Large intestine (tissue), 3 donors: ENCODE data around the gene PHF21A. TPM values are rescaled to one million over a fixed set of nuclear protein-coding genes. Genes with fewer than 3 reads are reported as not detected.
A peak's percentile ranks its signal among the peaks of the same experiment; 100 is the strongest.

Experiments used
- DNase-seq, 2 donors: peaks; one replicate each; pipeline versions ENCODE4 v3.0.0 to v3.0.0-alpha.2; 2013
- H3K27ac ChIP-seq: one replicate; pipeline ENCODE4 v1.5.1; 2013; ENCODE audit warnings: low read length
- H3K27me3 ChIP-seq: 2 replicates; pipeline ENCODE4 v1.6.1; 2013; ENCODE audit warnings: low read length; ENCODE audit not compliant: control insufficient read depth, insufficient read depth
- H3K36me3 ChIP-seq: 2 replicates; pipeline ENCODE4 v1.6.1; 2013; ENCODE audit warnings: low read length; ENCODE audit not compliant: control insufficient read depth, insufficient read depth
- H3K4me1 ChIP-seq: one replicate; pipeline ENCODE4 v1.6.1; 2013; ENCODE audit warnings: low read length; ENCODE audit not compliant: control insufficient read depth, insufficient read depth
- H3K4me3 ChIP-seq: one replicate; pipeline ENCODE4 v1.5.1; 2013; ENCODE audit warnings: low read length
- H3K9me3 ChIP-seq: one replicate; pipeline ENCODE4 v1.6.1; 2013; ENCODE audit warnings: mild to moderate bottlenecking, low read depth, low read length, moderate library complexity; ENCODE audit not compliant: control insufficient read depth
- WGBS: methylation state at CpG from one replicate; pipeline ENCODE4 v1.1.5; 2013; ENCODE audit warnings: low lambda C conversion rate; ENCODE audit not compliant: insufficient coverage; 5-methylcytosine and 5-hydroxymethylcytosine counted together
- polyA plus RNA-seq: library from polyadenylated mRNA; unstranded; fragments of 120-200 nt; gene quantifications from one replicate; pipeline ENCODE4 v1.2.1, GENCODE V29; 2013

PHF21A gene
- polyA plus RNA-seq, 1 donor = 25.6 TPM

DNA sequence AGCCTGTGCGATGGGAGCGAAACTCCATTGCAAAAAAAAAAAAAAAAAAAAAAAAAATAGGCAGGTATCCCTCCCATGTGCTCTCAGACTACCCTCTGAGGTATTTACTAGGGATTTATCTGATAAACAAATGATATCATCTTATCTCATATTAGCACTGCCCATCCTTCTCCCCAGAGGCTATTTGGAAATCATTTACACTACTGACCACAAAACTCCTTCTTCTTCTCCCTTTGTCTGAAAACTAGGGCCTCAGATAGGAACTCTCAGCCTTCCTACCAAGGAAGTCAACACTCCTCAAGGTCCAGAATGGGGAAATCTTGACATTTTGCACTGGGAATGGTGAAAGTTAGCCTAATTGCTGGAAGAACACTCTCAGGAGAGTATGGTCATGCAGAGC is 152.4 kb downstream of the PHF21A start:
- Histone ChIP-seq H3K36me3 (peaks cover 52% of the 10 kb centered on the region), H3K27ac (no peak overlapping the region), H3K4me3 (no peak overlapping the region), H3K9me3 (no peaks in the 10 kb centered on the region), H3K4me1 (no peaks in the 10 kb centered on the region), H3K27me3 (no peaks in the 10 kb centered on the region)
- no peak for DNase-seq
- WGBS = no CpG with 5 or more reads among the region's 2 CpGs

DNA sequence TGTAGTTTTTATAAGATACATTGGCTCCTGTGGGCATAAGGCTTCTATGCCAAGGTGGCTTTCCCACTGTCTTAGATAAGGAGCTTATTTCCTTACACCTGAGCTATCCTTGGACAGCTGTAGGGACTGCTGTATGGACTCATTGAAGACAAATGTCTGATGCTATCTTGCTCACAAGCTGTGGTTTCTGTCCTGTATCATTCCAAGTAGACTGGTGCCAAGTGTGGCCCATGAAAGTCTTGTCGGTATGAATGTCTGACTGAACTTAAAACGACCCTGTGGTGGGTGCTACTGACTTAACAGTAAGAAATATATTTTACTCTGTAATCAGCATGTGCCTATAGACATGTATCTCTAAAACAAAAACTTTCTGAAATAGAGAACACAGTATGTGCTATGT is 153.7 kb downstream of the PHF21A start:
- Histone ChIP-seq H3K27me3 (no peaks in the 10 kb centered on the region), H3K4me3 (no peak overlapping the region), H3K27ac (no peak overlapping the region), H3K4me1 (no peaks in the 10 kb centered on the region), H3K9me3 (no peaks in the 10 kb centered on the region), H3K36me3 (peaks cover 55% of the 10 kb centered on the region)
- no peak for DNase-seq
- WGBS = no CpG with 5 or more reads among the region's 2 CpGs

DNA sequence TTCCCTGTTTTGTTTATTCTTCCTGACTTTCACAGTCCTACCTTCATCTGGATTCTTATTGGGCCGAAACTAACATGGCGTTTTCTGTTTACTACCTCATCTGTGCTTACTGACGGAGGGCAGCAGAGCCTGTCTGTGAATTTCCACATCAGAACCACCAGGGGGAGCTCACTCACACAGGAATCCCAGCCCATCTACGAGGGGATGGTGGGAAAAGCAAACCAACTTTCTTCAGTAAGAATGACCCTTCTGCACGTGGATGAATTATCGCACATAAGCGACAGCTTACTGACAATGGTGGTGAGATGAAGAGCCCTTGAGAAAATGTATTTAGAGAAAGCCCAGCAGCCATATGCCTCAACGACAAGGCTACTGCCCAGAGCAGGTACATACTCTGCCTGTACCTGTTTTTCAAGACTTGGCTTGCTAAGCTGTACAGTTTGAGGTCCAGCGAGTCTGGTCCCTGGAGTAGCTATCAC is 156.3 kb downstream of the PHF21A start:
- no peak overlapping the region for H3K27ac ChIP-seq
- peaks cover 49% of the 10 kb centered on the region for H3K36me3 ChIP-seq
- 0% methylated on average over 3 of the region's 9 CpGs for WGBS

DNA sequence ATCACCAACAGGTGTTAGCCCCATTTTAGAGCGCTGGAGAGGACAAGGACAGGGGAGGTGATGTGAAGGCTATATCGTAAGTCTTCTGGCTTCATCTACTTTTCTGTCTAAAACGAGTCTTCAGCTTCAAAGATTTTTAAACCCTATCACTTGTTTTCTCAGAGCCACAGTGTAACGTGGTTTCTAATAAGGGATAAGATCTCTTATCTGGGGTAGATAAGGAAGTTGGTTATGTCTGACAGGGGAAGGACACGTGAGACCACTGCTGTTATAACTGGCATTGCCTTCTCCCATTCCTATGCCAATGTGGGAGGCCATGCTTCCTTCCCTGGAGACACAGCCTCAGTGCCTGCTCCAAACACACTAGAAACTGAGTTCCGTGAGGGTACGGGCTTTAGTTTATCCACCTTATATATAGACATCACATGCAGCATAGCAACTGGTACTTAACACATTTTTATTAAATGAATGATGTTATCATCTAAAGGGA is 159.5 kb downstream of the PHF21A start:
- WGBS = 80% methylated on average over 2 of the region's 7 CpGs
- no peak overlapping the region for H3K4me3 ChIP-seq
- H3K36me3 ChIP-seq = peaks cover 23% of the 10 kb centered on the region

More for the DNA sequence above, 156.3 kb downstream of the PHF21A start:
- Histone ChIP-seq H3K9me3 (no peaks in the 10 kb centered on the region), H3K27me3 (no peaks in the 10 kb centered on the region), H3K4me1 (no peaks in the 10 kb centered on the region), H3K4me3 (no peak overlapping the region)
- peak; percentile 59 to 67 for DNase-seq

DNA sequence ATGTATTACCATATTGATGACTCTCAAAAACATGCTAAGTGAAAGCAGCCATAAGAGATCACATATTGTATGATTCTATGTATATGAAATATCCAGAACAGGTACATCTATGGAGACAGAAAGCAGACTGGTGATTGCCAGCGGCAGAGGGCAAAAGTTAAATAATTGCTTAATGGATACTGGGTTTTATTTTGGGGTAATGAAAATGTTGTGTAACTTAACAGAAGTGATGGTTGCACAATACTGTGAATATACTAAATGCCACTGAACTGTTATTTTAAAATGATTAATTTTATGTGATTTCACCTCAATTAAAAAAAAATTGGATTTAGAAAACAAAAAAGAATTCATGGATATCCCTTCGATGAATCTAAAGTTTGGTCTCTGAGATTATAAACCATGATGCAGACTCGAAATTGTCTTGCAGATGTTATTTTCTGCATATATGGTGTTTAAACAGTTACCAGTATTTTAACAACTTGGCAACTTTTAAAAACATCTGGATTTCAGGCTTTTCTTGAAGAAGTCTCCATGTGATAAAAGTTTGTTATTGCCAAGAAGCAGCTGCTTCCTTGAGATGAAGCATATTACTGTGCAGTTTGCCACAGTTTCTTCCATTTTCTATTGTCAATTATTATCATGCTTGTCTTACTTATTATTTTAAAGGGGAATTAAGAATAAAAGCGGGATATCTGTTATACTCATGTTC is 160.7 kb downstream of the PHF21A start:
- H3K4me3 ChIP-seq = no peak overlapping the region
- H3K4me1 ChIP-seq = no peaks in the 10 kb centered on the region
- H3K9me3 ChIP-seq = no peaks in the 10 kb centered on the region
- no peak overlapping the region for H3K27ac ChIP-seq
- DNase-seq = no peak
- WGBS = 92% methylated on average over 3 of the region's 4 CpGs
- H3K27me3 ChIP-seq = no peaks in the 10 kb centered on the region
- H3K36me3 ChIP-seq = peaks cover 17% of the 10 kb centered on the region

More for the DNA sequence above, 159.5 kb downstream of the PHF21A start:
- DNase-seq = no peak
- H3K27ac ChIP-seq = no peak overlapping the region
- H3K27me3 ChIP-seq = no peaks in the 10 kb centered on the region
- no peaks in the 10 kb centered on the region for H3K9me3 ChIP-seq
- no peaks in the 10 kb centered on the region for H3K4me1 ChIP-seq

DNA sequence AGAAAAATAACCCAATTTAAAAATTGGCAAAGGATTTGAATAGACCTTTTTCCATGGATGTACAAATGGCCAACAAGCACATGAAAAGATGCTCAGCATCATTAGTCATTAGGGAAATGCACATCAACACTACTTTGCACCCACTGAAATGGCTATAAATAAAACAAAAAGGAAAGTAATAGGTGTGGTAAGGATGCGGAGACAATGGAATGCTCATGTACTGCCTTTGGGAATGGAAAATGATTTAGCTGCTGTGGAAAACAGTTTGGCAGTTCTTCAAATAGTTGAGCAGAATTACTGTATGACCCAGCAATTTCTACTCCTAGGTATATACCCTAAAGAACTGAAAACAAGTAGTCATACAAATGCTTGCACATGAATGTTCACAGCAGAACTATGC is 161.4 kb downstream of the PHF21A start:
- no CpG with 5 or more reads among the region's 1 CpG for WGBS
- Histone ChIP-seq H3K4me3 (no peak overlapping the region), H3K9me3 (no peaks in the 10 kb centered on the region), H3K27me3 (no peaks in the 10 kb centered on the region), H3K27ac (no peak overlapping the region), H3K36me3 (peaks cover 12% of the 10 kb centered on the region), H3K4me1 (no peaks in the 10 kb centered on the region)
- no peak for DNase-seq

DNA sequence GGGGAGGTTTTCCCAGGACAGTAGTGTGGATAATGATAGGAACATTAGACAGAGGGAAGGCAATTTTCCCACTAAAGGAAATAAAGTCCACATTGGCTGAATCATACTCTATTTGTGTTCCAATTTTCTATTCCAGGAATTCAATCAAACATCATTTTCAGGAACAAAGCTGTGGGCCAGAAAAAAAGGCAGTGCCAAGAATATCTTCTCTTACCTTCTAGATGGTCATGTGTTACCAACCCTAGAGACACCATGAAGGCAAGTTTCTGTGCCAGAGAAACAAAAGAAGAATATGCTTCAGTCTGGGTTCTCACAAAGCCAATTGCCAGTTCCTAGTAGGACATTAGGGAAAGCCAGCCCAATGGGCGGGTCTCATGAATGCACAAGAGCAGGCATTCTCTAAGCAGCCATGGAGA is 171.3 kb downstream of the PHF21A start:
- Histone ChIP-seq H3K4me3 (no peak overlapping the region), H3K36me3 (peaks cover 69% of the 10 kb centered on the region), H3K9me3 (no peaks in the 10 kb centered on the region), H3K27me3 (no peaks in the 10 kb centered on the region), H3K27ac (no peak overlapping the region), H3K4me1 (no peaks in the 10 kb centered on the region)
- no CpG with 5 or more reads among the region's 1 CpG for WGBS
- DNase-seq = no peak

DNA sequence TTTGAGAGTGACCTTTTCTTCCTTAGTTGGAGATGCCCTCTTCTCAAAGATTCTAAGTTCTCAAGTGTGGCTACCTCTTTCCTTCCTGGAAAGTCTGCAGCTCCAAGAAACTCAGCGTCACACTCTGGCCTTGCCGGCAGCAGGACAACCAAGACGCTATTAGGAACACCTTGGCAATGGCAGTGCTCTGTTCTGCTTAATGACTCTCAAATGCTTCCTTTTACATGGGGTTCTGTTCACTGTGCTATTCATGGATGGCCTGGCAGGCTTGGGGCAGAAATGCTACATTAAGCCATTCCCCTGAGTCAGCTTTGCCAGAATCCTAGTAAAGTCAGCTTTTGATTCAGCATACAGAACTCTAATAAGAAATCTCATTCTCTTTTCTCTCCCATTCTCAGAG is 172.9 kb downstream of the PHF21A start:
- no peaks in the 10 kb centered on the region for H3K4me1 ChIP-seq
- H3K27me3 ChIP-seq = no peaks in the 10 kb centered on the region
- H3K36me3 ChIP-seq = peaks cover 74% of the 10 kb centered on the region
- no CpG with 5 or more reads among the region's 3 CpGs for WGBS
- no peak for DNase-seq
- no peak overlapping the region for H3K27ac ChIP-seq
- H3K9me3 ChIP-seq = no peaks in the 10 kb centered on the region
- no peak overlapping the region for H3K4me3 ChIP-seq

DNA sequence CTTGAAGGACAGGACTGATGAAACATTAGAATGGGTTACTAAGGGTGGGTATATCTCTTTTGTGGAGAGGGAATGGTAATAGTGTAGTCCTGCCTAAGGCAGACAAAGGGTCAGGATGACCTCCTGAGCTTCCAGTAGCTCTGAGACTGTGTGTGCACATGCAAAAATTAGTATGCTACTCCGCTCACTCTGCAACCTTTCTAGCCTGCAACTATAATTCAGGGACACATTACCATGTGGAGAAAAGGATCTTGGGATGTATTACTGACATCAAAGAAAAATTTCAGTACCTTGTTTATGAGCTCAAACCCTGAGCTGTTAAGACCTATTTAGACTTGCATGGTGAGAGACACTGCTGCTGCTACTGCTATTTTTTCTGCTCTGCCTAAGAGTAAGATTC is 173.4 kb downstream of the PHF21A start:
- H3K4me1 ChIP-seq = no peaks in the 10 kb centered on the region
- no peaks in the 10 kb centered on the region for H3K9me3 ChIP-seq
- no peak overlapping the region for H3K27ac ChIP-seq
- H3K36me3 ChIP-seq = peaks cover 70% of the 10 kb centered on the region
- no peaks in the 10 kb centered on the region for H3K27me3 ChIP-seq
- no peak overlapping the region for H3K4me3 ChIP-seq
- no peak for DNase-seq
- WGBS = no CpG with 5 or more reads among the region's 1 CpG

DNA sequence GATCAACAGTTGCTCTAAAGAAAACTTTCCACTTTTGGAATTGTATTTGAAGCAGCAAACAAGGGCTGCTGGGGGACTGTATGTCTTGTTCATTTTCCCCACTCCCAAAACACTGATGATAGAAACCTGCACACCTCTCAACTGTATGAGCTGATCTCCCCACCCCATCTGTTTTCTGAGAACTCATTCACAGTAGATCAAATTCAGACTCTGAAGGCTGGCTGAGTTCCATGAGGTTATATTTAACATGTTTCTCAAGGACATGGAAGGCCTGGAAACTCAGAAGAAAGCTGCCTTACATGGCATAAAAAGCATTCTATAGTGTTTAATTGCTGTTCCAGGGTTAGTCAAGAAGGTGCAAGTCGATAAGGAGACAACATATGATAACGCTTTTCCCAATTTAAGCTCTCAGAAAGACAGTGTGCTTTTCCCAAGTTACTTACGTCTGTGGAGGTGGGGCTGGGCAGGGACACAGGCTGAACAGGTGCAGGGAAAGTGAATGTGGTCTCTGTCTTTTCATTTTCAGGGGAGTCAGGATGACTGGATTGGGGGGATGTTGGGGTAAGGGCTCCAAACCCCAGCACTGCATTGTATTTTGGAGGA is 175.8 kb downstream of the PHF21A start:
- Histone ChIP-seq H3K36me3 (peaks cover 67% of the 10 kb centered on the region), H3K27me3 (no peaks in the 10 kb centered on the region), H3K9me3 (no peaks in the 10 kb centered on the region), H3K4me3 (no peak overlapping the region), H3K27ac (peak overlapping the region; percentile 29), H3K4me1 (no peaks in the 10 kb centered on the region)
- WGBS = 100% methylated on average over 2 of the region's 3 CpGs
- DNase-seq = no peak
